Measurements from ENCODE around the gene DCLK1.

Gene DCLK1

GRCh38 chr13:35770756-35771297, 360.4 kb downstream of the DCLK1 start:
- DNase-seq, result no peak

GRCh38 chr13:35769812-35770211, 361.4 kb downstream of the DCLK1 start:
- DNase-seq, result no peak

- no peak for DNase-seq
Measured at GRCh38 chr13:35768551-35768950, 362.6 kb downstream of the DCLK1 start.

GRCh38 chr13:35768073-35768472, 363.1 kb downstream of the DCLK1 start:
- no peak for DNase-seq

- DNase-seq, result no peak
Measured at GRCh38 chr13:35767256-35767976, 363.8 kb downstream of the DCLK1 start.

- DNase-seq, result no peak
Measured at GRCh38 chr13:35766663-35767062, 364.5 kb downstream of the DCLK1 start.

GRCh38 chr13:35765941-35766340, 365.2 kb downstream of the DCLK1 start:
- no peak for DNase-seq

- DNase-seq, result no peak
Measured at GRCh38 chr13:35765366-35765765, 365.8 kb downstream of the DCLK1 start.

GRCh38 chr13:35764326-35765015, 366.7 kb downstream of the DCLK1 start:
- no peak for DNase-seq

GRCh38 chr13:35763782-35764123, 367.4 kb downstream of the DCLK1 start:
- DNase-seq, result no peak

- no peak for DNase-seq
Measured at GRCh38 chr13:35763060-35763781, 368.0 kb downstream of the DCLK1 start.

GRCh38 chr13:35761440-35762252, 369.5 kb downstream of the DCLK1 start:
- DNase-seq, result no peak

GRCh38 chr13:35760735-35761281, 370.4 kb downstream of the DCLK1 start:
- no peak for DNase-seq

GRCh38 chr13:35747594-35747993, 383.6 kb downstream of the DCLK1 start:
- DNase-seq, result no peak

- no peak for DNase-seq
Measured at GRCh38 chr13:35744566-35745178, 386.5 kb downstream of the DCLK1 start.

- no peak for DNase-seq
Measured at GRCh38 chr13:35744144-35744543, 387.0 kb downstream of the DCLK1 start.

GRCh38 chr13:35743165-35743564, 388.0 kb downstream of the DCLK1 start:
- no peak for DNase-seq

- DNase-seq, result no peak
Measured at GRCh38 chr13:35741657-35742056, 389.5 kb downstream of the DCLK1 start.

GRCh38 chr13:35736876-35737275, 394.3 kb downstream of the DCLK1 start:
- DNase-seq, result no peak

GRCh38 chr13:35733827-35734226, 397.4 kb downstream of the DCLK1 start:
- no peak for DNase-seq

GRCh38 chr13:35732565-35732964, 398.6 kb downstream of the DCLK1 start:
- no peak for DNase-seq

- DNase-seq, result no peak
Measured at GRCh38 chr13:35731471-35731870, 399.7 kb downstream of the DCLK1 start.
